Measurements from ENCODE around the gene ALG9. TPM values are rescaled to one million over a fixed set of nuclear protein-coding genes. Genes with fewer than 3 reads are reported as not detected.
A peak's percentile ranks its signal among the peaks of the same experiment; 100 is the strongest.

ALG9 gene
- total and polyA plus RNA-seq, 2 of the 4 experiments (the other 2 are of a cell fraction), result 20.7 to 35.7 TPM

- no peaks in the 10 kb centered on the region for H3K27me3 ChIP-seq (ENCODE audit: control insufficient read depth, insufficient read depth, low read length)
- H3K9me1 ChIP-seq (ENCODE audit: insufficient read depth, low read length), result peaks cover 3% of the 10 kb centered on the region; the same call in 1 of the 2 replicates
- H3K4me2 ChIP-seq (ENCODE audit: low read depth, low read length), result peak overlapping the region; percentile 74
- peak overlapping the region; percentile 100 for H3K14ac ChIP-seq (replicated peaks; ENCODE audit: low read depth, low read length)
- no peaks in the 10 kb centered on the region; the same call in 1 of the 2 replicates for H3K36me3 ChIP-seq (ENCODE audit: control insufficient read depth, insufficient read depth, low read length)
- H4K91ac ChIP-seq (ENCODE audit: insufficient read depth, low read depth, low read length), result peak overlapping the region; percentile 100
- peak overlapping the region; percentile 99 for H2BK120ac ChIP-seq (ENCODE audit: low read depth, low read length)
- H3K4ac ChIP-seq (ENCODE audit: low read depth, low read length), result peak overlapping the region; percentile 100
- H2AK5ac ChIP-seq (ENCODE audit: low read depth, low read length), result peak overlapping the region; percentile 88
- intact Hi-C loops (cut with micrococcal nuclease) (loop anchor here (1.0 to 10.0 kb wide), 10 partner anchors 47 to 401 kb away; partner anchors contain the start of genes DIXDC1, DLAT, NKAPD1 and PIH1D2), dilution Hi-C loops (cut with HindIII; ENCODE audit: low sequenced_read_pairs, unreplicated experiment) (no loop called here), in situ Hi-C loops (cut with MboI; ENCODE audit: low sequenced_read_pairs) (loop anchor here (5.0 kb wide), 1 partner anchor 113 kb away; no protein-coding TSS in a partner anchor)
- WGBS, 2 experiments (ENCODE audit: extremely low coverage in 2 of 2, insufficient read length in 1 of 2), result 41% methylated on average over 5 of the region's 6 CpGs; no CpG with 5 or more reads in 1 of the 2 experiments
- peak overlapping the region; percentile 45 for H2BK20ac ChIP-seq (ENCODE audit: low read depth, low read length)
- peaks cover 3% of the 10 kb centered on the region; the same call in 1 of the 2 replicates for H3K4me1 ChIP-seq (ENCODE audit: control insufficient read depth, insufficient read depth, low read length)
- H3K18ac ChIP-seq (ENCODE audit: low read depth, low read length), result peak overlapping the region; percentile 20
- no TSS peak for BruUV-seq (replicated peaks)
- DNase-seq, result no peak
- H4K20me1 ChIP-seq (ENCODE audit: insufficient read depth, low read length), result no peaks in the 10 kb centered on the region
- H3K79me1 ChIP-seq (ENCODE audit: low read depth in 1 of 2, low read length in 2 of 2), result peaks cover 0 to 11% of the 10 kb centered on the region in 2 experiments; a peak in 3 of 4 replicates
- peak overlapping the region; percentile 99 for H3K23ac ChIP-seq (ENCODE audit: low read depth, low read length)
- ChIA-PET POLR2A (ENCODE audit: unreplicated experiment) (no interaction called here), CTCF (interaction anchor here (1.0 kb wide), 1 partner anchor 117 kb away, joined by 3 read pairs; no protein-coding TSS in a partner anchor)
- no peaks in the 10 kb centered on the region for H3K9me3 ChIP-seq (ENCODE audit: control insufficient read depth, insufficient read depth, low read length)
- H2AK9ac ChIP-seq (replicated peaks; ENCODE audit: low read depth, low read length, poor library complexity), result peak overlapping the region; percentile 93
- ATAC-seq (ENCODE audit: low read depth), result no peak; the same call in 1 of the 2 replicates
- H2AFZ ChIP-seq (replicated peaks; ENCODE audit: low read length, poor library complexity), result peak overlapping the region; percentile 100
- H3K4me3 ChIP-seq (ENCODE audit: insufficient read depth, low read depth, low read length), result peak overlapping the region; percentile 71
- peak overlapping the region; percentile 88 for H3K27ac ChIP-seq (ENCODE audit: insufficient read depth, low read length)
- H2BK15ac ChIP-seq (ENCODE audit: low read depth, low read length), result peak overlapping the region; percentile 97; the same call in 2 of the 3 replicates
- peak overlapping the region; percentile 95 for H2BK5ac ChIP-seq (ENCODE audit: low read depth, low read length, poor library complexity, severe bottlenecking)
- TF ChIP-seq POLR2A (IDR thresholded peaks at IDR 0.05; ENCODE audit: low read depth, low read length), result no peak
- no peak for TF ChIP-seq MXI1 (IDR thresholded peaks at IDR 0.05; ENCODE audit: borderline replicate concordance, low read depth, low read length)
- TF ChIP-seq MAZ (IDR thresholded peaks at IDR 0.05; ENCODE audit: borderline replicate concordance, low read depth, low read length), result no peak
- TF ChIP-seq SMC3 (IDR thresholded peaks at IDR 0.05; ENCODE audit: low read depth, low read length), result no peak
- no peak for TF ChIP-seq CEBPB (IDR thresholded peaks at IDR 0.05; ENCODE audit: low read depth, low read length)
- TF ChIP-seq CTCF (conservative IDR thresholded peaks at IDR 0.05; ENCODE audit: low read depth, low read length), result no peak
- TF ChIP-seq NFE2L2 (IDR thresholded peaks at IDR 0.05; ENCODE audit: low read depth, low read length), result no peak
- TF ChIP-seq USF2 (IDR thresholded peaks at IDR 0.05; ENCODE audit: low read depth, low read length), result no peak
- TF ChIP-seq CHD1 (IDR thresholded peaks at IDR 0.05; ENCODE audit: low read depth, low read length), result no peak
- H3K56ac ChIP-seq (ENCODE audit: extremely low read depth, insufficient read depth, low read length), result peak overlapping the region; percentile 97
- H4K5ac ChIP-seq (ENCODE audit: low read depth, low read length), result peak overlapping the region; percentile 97
- H4K8ac ChIP-seq (ENCODE audit: low read depth in 2 of 2, low read length in 2 of 2), result peak overlapping the region; percentile 87 to 100
- peak overlapping the region; percentile 78 for H3K9ac ChIP-seq (ENCODE audit: low read depth, low read length)
Observed at GRCh38 chr11:111879637-111879960, 8.2 kb upstream of the ALG9 start.
